ENCODE data around the gene ZNF584. TPM values are rescaled to one million over a fixed set of nuclear protein-coding genes. Genes with fewer than 3 reads are reported as not detected.
A peak's percentile ranks its signal among the peaks of the same experiment; 100 is the strongest.

ZNF584 gene
- total RNA-seq, 1 donor from 2014 or later = 8.2 TPM

- no peaks in the 10 kb centered on the region for H3K27me3 ChIP-seq (ENCODE audit: control insufficient read depth, insufficient read depth, low read length)
- peak overlapping the region; percentile 98 for H3K4me3 ChIP-seq (ENCODE audit: low read depth, low read length)
- FAIRE-seq (no peak), DNase-seq (ENCODE audit: low read depth) (no peak)
- no peaks in the 10 kb centered on the region for H3K36me3 ChIP-seq (ENCODE audit: control insufficient read depth, insufficient read depth, low read length)
- TF ChIP-seq CTCF (IDR thresholded peaks at IDR 0.05; ENCODE audit: insufficient read depth, low read length, severe bottlenecking) = no peak
These were observed 751 bp downstream of the ZNF584 start for GRCh38 chr19:58409010-58409790.

- no peak for DNase-seq (ENCODE audit: low read depth)
- no peak for FAIRE-seq
- peaks cover 14% of the 10 kb centered on the region for H3K36me3 ChIP-seq (ENCODE audit: control insufficient read depth, insufficient read depth, low read length)
- H3K4me3 ChIP-seq (ENCODE audit: low read depth, low read length) = no peak overlapping the region
- no peaks in the 10 kb centered on the region for H3K27me3 ChIP-seq (ENCODE audit: control insufficient read depth, insufficient read depth, low read length)
- no peak for TF ChIP-seq CTCF (IDR thresholded peaks at IDR 0.05; ENCODE audit: insufficient read depth, low read length, severe bottlenecking)
These were observed 8.2 kb downstream of the ZNF584 start for GRCh38 chr19:58416604-58417003.

- DNase-seq (ENCODE audit: low read depth) (no peak), FAIRE-seq (no peak)
- Histone ChIP-seq H3K27me3 (ENCODE audit: control insufficient read depth, insufficient read depth, low read length) (no peaks in the 10 kb centered on the region), H3K4me3 (ENCODE audit: low read depth, low read length) (no peak overlapping the region), H3K36me3 (ENCODE audit: control insufficient read depth, insufficient read depth, low read length) (peaks cover 14% of the 10 kb centered on the region)
- TF ChIP-seq CTCF (IDR thresholded peaks at IDR 0.05; ENCODE audit: insufficient read depth, low read length, severe bottlenecking) = no peak
These were observed 8.6 kb downstream of the ZNF584 start for GRCh38 chr19:58417071-58417470.

GRCh38 chr19:58428617-58429016 is 20.2 kb downstream of the ZNF584 start:
- DNase-seq (ENCODE audit: low read depth) (peak; percentile 99), FAIRE-seq (no peak)
- peaks cover 1% of the 10 kb centered on the region for H3K36me3 ChIP-seq (ENCODE audit: control insufficient read depth, insufficient read depth, low read length)

GRCh38 chr19:58429745-58430144 is 21.3 kb downstream of the ZNF584 start:
- DNase-seq (ENCODE audit: low read depth) (peak; percentile 64), FAIRE-seq (no peak)
- Histone ChIP-seq H3K4me3 (ENCODE audit: low read depth, low read length) (no peak overlapping the region), H3K36me3 (ENCODE audit: control insufficient read depth, insufficient read depth, low read length) (peaks cover 9% of the 10 kb centered on the region), H3K27me3 (ENCODE audit: control insufficient read depth, insufficient read depth, low read length) (no peaks in the 10 kb centered on the region)
- TF ChIP-seq CTCF (IDR thresholded peaks at IDR 0.05; ENCODE audit: insufficient read depth, low read length, severe bottlenecking) = no peak

More at GRCh38 chr19:58428617-58429016, 20.2 kb downstream of the ZNF584 start:
- TF ChIP-seq CTCF (IDR thresholded peaks at IDR 0.05; ENCODE audit: insufficient read depth, low read length, severe bottlenecking) = no peak
- no peak overlapping the region for H3K4me3 ChIP-seq (ENCODE audit: low read depth, low read length)
- no peaks in the 10 kb centered on the region for H3K27me3 ChIP-seq (ENCODE audit: control insufficient read depth, insufficient read depth, low read length)

GRCh38 chr19:58434217-58434616 is 25.8 kb downstream of the ZNF584 start:
- Histone ChIP-seq H3K36me3 (ENCODE audit: control insufficient read depth, insufficient read depth, low read length) (peaks cover 11% of the 10 kb centered on the region), H3K27me3 (ENCODE audit: control insufficient read depth, insufficient read depth, low read length) (no peaks in the 10 kb centered on the region), H3K4me3 (ENCODE audit: low read depth, low read length) (no peak overlapping the region)
- no peak for TF ChIP-seq CTCF (IDR thresholded peaks at IDR 0.05; ENCODE audit: insufficient read depth, low read length, severe bottlenecking)
- DNase-seq (ENCODE audit: low read depth) = no peak
- FAIRE-seq = no peak
